Stimulated activated CD4-positive, alpha-beta T cell treated with anti-CD3 and anti-CD28 coated beads, TNF-alpha, amount 100 ng/mL, for 4 hours (primary cell): ENCODE measurements around the gene CD164L2.
"Not testable (repeated sequence)": the region's sequence is repeated elsewhere in the genome, so short reads cannot be mapped to it uniquely, and the experiment has no call there.

Source experiments
- DNase-seq, 3 experiments: peaks; one replicate each; pipeline ENCODE4 v3.0.0-alpha.2; 2020; ENCODE audit warnings: low read depth in 3 of 3

The CD164L2 gene

GRCh38 chr1:27384797-27385196 lies 1.7 kb upstream of the CD164L2 start:
- not testable (repeated sequence) for DNase-seq

GRCh38 chr1:27383661-27384060 lies 528 bp upstream of the CD164L2 start:
- DNase-seq = no peak

- DNase-seq = no peak
These were observed 967 bp downstream of the CD164L2 start for GRCh38 chr1:27381969-27382762.

- DNase-seq = no peak
These were observed 2.1 kb downstream of the CD164L2 start for GRCh38 chr1:27380766-27381733.

GRCh38 chr1:27380224-27380623 lies 2.9 kb downstream of the CD164L2 start:
- DNase-seq = no peak

GRCh38 chr1:27379564-27380122 lies 3.5 kb downstream of the CD164L2 start:
- no peak for DNase-seq

- no peak for DNase-seq
These were observed 5.2 kb downstream of the CD164L2 start for GRCh38 chr1:27377760-27378495.

- no peak for DNase-seq
These were observed 8.6 kb downstream of the CD164L2 start, which contains the start of gene FCN3 for GRCh38 chr1:27374362-27375086. TSS of gene FCN3 (minus strand) at chr1:27374824. CDS start at chr1:27374818, 6 bp downstream.

GRCh38 chr1:27372808-27373690 lies 10.1 kb downstream of the CD164L2 start:
- DNase-seq = no peak

GRCh38 chr1:27372022-27372807 lies 10.9 kb downstream of the CD164L2 start:
- DNase-seq = no peak

- no peak for DNase-seq
These were observed 14.1 kb downstream of the CD164L2 start for GRCh38 chr1:27368869-27369582.

GRCh38 chr1:27367160-27367650 lies 15.9 kb downstream of the CD164L2 start:
- no peak for DNase-seq

- no peak for DNase-seq
These were observed 16.5 kb downstream of the CD164L2 start, which contains the start of gene MAP3K6 for GRCh38 chr1:27366411-27367159. TSS of gene MAP3K6 (minus strand) at chr1:27366961. CDS start at chr1:27366597, 364 bp downstream.

GRCh38 chr1:27366113-27366410 lies 17.1 kb downstream of the CD164L2 start:
- peak; percentile 45 to 63 (median 45) for DNase-seq

GRCh38 chr1:27365372-27366112 lies 17.6 kb downstream of the CD164L2 start:
- DNase-seq = peak; percentile 64 to 67 (median 64)

- no peak for DNase-seq
These were observed 18.3 kb downstream of the CD164L2 start for GRCh38 chr1:27364696-27365371.
